NCI-H1694 (cell line): Measurements from ENCODE around the gene GLCCI1.

ENCODE experiments used
- DNase-seq: peaks from one replicate; lab custom pipeline; 2025; lab: John Stamatoyannopoulos, UW

GLCCI1 gene

GRCh38 chr7:7968544-7969305, at the start of gene GLCCI1:
TSS of gene GLCCI1 (plus strand) at chr7:7968796. CDS start at chr7:7969351, 555 bp downstream.
- peak; percentile 97 for DNase-seq

GRCh38 chr7:7919449-7919945, 49.1 kb upstream of the GLCCI1 start:
- no peak for DNase-seq

DNA sequence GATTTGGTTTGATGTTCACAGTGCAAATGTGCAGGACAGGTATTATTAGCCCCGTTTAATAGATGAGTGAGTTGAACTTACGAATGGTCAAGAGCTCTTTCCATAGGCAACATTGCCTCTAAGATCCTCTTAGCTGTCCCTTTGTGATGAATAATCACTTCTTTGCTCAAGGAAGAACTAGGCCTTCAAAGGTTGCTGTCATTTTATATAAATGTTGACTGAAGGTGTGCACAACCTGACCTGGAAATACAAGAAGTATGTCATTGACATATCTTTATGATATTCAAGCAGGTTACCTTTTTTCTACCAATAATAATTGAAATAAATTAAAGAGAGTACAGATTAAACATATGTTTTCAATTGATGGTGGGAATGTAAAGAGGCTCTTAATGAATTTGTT, 48.5 kb upstream of the GLCCI1 start:
- no peak for DNase-seq

- DNase-seq: no peak
Measured at GRCh38 chr7:7920481-7920880, 48.1 kb upstream of the GLCCI1 start.

GRCh38 chr7:7921830-7922229, 46.8 kb upstream of the GLCCI1 start:
- DNase-seq: no peak

DNA sequence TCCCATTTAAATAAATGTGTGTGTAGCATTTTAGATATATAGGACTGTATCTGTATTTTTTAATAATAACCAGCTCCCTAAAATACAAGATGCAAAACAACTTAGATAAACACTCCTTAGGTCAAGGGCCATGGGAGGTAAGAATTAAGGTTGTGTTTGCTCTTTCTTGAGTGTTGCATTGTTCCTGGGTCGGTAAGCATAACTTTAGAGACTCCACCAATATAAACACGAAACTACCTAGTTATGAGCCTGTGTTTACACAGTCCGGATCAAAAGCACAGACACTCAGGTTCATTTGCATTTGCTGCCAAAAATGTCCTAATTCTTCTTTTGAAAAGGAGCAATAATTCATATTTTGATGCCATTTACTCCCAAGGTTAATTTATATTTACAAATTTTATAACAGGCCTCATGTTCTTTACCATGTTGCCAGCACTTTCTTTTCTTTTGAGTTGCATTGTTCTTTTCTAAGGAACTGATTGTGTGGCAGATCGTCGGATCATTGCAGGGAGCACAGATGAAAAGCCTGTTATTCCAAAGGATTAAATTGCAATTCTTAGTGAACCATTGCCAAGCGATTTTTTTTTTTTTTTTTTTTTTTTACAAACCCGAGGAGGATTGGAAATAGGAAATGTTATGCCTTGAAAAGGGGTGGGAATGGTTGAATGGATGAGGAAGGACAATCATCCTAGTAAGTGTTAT, 45.8 kb upstream of the GLCCI1 start:
- no peak for DNase-seq

GRCh38 chr7:7923818-7924217, 44.8 kb upstream of the GLCCI1 start:
- no peak for DNase-seq

DNA sequence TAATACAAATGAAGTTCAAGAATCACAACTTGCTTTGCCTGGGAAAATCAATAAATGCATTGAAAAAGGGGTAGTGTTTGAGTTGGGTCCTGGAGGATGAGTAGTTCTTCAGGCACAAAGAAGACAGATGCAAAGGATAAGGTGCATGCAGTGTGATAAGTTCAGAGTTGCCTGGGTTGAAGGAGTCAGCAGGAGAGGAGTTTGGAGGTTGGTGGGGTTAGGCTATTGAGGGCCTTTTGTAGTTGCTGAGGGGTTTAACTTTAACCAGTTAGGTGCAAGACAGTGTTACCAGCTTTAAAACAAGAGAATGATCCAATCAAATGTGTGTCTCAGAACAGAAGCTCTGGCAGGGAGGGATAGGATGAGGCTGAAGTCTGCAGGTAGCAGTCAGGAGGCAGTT, 44.3 kb upstream of the GLCCI1 start:
- no peak for DNase-seq

DNA sequence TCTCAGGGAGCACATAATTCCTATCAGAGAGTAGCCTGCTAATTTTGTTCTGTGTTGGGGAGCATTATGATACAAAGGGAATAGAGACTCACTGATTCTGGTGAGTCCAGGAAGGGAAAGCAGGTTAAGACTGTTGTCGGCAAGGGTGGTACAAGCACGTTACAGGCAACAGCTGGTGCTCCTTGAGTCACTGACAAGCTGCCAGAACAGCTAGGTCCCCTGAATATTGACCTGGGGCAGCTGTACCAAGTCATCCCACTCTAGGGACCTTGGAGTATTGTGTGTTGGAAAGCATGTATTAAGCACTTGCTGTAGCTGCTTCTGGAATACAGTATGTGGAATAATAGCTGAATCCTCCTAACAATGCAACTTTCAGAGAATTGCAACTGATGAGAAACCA, 37.0 kb upstream of the GLCCI1 start:
- peak; percentile 20 for DNase-seq

DNA sequence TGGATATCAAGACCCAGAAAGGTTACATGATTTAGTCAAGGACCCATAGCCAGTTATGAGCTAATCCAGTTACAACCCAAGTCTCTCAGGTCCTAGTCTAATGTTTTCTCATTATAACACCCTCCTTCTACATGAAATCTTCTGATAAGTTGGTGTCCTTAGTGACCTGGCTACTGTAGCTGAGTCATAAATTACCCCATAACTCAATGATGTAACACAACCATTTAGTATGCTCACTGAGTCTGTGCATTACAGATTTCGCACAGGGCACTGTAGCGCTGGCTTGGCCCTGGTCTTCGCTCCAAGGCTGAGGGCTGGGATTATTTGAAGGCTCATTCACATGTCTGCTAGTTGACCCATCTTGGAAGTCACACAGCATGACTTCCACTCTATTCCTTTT, 36.0 kb upstream of the GLCCI1 start:
- no peak for DNase-seq

DNA sequence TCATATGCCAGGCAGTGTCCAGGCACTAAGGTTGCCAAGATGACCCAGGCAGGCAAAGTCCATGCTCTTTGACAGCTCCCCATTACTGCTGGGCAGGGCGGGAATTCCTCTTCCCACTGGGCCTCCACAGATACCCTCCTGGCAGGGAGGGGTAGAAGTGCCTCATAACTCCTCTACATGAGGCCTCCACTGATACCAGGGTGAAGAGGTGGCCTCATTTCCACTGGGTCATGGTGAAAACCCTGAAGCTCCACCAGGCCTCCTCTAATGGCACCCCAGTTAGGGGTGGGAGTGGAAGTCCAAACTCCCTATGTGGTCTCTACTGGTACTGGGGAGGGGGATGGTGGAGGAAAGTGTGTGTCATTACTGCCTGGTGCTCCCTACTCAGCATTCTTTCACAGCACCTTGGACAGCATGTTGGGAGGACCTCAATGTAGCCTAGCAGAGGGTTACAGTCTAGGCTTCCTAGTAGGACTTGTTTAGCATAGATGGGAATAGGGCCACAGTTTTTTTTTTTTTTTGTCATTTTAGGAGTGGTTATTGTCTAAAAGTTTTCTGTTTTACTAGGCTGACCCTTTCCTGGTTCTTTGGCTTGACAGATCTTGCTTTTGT, 34.6 kb upstream of the GLCCI1 start:
- no peak for DNase-seq

GRCh38 chr7:7934945-7935344, 33.7 kb upstream of the GLCCI1 start:
- no peak for DNase-seq

- no peak for DNase-seq
Measured at GRCh38 chr7:7938471-7938870, 30.1 kb upstream of the GLCCI1 start.

DNA sequence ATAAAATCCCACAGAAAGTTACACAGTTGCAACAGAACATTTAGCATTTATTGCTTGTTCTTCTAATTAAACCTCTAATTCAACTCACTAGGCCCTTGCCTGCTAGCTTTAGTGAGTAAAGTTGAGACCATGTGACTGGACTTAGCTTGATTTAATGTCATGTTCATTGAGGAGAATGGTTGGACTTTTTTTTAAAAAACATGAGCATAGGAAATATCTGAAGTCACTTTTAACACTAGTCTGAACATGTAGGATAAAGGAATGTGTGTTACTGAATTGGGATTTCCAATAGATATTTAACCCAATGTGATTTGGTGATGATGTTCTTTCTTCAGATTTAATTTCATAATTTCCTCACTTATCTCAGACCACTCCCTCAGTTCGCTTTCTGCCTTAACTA, 24.6 kb upstream of the GLCCI1 start:
- DNase-seq: no peak

DNA sequence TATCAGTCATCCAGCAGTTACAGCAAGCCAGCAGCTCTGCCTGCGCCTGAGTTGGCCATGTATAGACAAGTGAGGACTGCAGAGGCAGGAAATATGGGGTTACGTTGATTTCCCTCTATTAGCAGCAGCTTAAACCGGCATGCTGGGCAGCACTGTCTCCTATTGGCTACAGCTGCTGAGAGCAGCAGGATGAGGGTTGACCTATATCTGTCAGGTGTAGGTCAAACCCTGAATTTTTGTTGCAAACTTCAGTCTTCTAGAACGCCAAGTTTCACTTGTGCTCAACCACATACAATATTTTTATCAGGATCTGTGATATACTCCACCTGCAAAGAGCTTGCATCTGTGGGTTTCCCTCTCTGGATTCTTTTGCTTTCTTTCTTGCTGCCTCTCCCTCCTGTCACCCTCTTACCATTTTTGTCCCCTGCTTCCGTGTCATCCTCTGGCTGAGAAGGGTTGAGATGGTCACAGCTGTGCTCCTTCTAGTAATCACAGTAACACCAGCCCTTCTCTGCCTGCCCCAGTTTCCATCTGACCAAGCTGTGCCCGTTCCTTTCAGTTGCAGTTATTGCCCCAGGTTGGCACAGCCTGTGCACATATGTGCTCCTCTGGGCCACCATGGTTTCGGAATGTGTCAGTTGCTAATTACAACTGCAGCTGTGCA, 23.8 kb upstream of the GLCCI1 start:
- DNase-seq: peak; percentile 89

GRCh38 chr7:7946486-7946885, 22.1 kb upstream of the GLCCI1 start:
- no peak for DNase-seq

DNA sequence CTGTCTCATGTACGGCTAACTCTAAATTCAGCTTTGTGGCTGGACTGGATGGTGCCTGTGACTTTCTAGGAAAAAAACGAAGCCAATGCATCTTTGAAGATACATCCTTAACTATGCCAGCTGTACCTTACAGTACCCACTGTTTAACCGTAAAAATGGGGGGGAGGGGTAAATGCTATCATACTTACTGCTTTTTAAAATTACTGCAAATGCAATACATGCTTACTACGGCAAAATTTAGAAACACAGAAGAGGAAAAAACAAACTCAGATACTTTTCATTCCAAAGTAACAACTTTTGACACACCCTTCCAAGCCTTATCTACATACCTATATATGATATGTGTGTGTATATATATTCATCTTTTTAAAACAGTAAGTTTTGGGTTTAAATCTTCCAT, 20.4 kb upstream of the GLCCI1 start:
- no peak for DNase-seq

DNA sequence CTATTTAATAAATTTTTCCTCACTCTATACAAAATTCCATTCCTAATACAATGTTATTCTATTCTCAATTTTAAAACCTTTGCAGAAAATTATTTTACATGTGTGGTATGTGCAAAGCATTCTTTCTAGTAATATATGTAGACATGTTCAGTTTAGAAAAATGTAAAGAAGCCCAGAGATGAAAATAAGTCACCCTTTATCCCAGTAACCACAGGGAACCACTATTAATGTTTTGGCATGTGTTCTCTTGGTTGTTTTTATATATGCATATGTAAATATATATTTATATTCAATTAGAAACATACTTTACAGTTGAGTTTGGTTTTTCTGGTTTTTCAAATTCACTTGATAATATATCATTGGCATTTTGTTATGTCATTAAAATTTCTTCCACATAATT, 14.8 kb upstream of the GLCCI1 start:
- no peak for DNase-seq

GRCh38 chr7:7956531-7957128, 12.0 kb upstream of the GLCCI1 start:
- no peak for DNase-seq

DNA sequence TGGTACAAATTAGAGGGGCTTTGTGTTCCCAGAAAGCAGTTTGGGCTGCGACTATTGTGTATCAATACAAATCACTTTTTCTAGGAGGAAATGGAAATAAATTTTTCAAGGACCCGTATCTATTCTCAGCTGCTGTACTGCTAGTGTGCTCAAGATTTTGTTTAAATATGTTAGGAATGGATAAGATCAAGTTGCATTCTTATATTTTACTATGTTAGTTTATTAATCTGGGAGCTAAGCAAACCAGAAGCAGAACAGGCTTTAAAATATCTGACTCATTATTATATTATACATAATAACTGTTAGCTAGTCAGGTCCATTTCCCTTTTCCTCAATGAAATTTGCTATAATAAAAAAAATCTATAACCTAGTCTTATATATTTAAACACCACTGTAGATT, 11.1 kb upstream of the GLCCI1 start:
- DNase-seq: no peak

DNA sequence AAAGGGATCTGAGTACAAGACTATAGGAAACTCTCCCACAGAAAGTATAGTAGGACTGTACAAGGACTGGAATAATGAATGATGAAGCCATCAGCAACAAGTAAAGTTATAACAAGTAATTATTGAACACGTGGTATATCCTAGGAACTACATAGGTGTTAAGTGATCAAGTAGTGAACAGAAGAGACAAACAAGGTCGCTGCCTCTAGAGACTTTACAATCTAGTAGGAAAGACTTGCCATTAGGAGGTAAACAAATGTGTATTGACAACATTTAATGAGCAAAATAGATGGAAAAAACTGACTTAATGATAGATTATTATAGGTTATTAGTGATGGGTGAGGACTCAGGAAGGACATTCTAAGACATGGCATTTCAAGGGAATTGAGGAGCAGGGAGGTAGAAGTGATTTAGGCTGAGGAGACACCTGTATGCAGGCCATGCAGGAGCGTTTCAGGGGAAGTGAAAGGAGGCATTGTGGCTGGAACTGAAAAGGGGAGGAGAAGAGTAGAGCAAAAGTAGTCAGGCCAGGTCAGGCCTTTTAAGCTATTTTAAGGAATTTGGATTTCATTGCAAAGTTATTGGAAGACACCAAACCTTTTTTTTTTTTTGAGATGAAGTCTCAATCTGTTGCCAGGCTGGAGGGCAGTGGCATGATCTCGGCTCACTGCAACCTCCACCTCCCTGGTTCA, 8.5 kb upstream of the GLCCI1 start:
- DNase-seq: no peak

GRCh38 chr7:7962851-7963250, 5.7 kb upstream of the GLCCI1 start:
- no peak for DNase-seq
